GM19035 (cell line): ENCODE data around the gene SRPK2.

Source experiments
- ATAC-seq: cut with Tn5 transposase; IDR thresholded peaks from one replicate; pipeline ENCODE4 v1.9.1; 2021; ENCODE audit not compliant: unreplicated experiment

Gene SRPK2

DNA sequence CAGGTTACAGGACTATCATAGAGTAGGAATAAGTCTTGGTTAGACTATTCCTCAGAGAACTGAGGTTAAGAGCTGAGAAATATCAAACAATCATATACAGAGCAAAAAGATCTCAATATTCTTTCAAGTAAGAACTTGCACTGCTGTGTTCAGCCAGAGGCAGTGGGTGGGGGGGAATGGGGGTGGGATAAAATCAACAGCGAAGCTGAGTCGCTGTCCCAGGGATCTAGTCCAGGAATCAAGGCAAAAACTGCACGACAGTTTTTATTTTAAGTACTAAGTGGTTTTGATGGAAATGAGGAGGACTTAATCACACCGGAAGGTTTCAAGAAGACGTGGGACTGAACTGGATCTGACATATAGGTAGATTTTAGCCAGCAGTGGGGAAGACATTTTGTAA is 159.1 kb downstream of the SRPK2 start:
- ATAC-seq = no peak

- no peak for ATAC-seq
These were observed 160.2 kb downstream of the SRPK2 start for GRCh38 chr7:105228555-105228954.

- ATAC-seq = no peak
These were observed 161.3 kb downstream of the SRPK2 start for GRCh38 chr7:105227391-105227790.

GRCh38 chr7:105224884-105225651 is 163.7 kb downstream of the SRPK2 start:
- ATAC-seq = peak; percentile 79

- ATAC-seq = no peak
These were observed 165.8 kb downstream of the SRPK2 start for GRCh38 chr7:105222953-105223352.

DNA sequence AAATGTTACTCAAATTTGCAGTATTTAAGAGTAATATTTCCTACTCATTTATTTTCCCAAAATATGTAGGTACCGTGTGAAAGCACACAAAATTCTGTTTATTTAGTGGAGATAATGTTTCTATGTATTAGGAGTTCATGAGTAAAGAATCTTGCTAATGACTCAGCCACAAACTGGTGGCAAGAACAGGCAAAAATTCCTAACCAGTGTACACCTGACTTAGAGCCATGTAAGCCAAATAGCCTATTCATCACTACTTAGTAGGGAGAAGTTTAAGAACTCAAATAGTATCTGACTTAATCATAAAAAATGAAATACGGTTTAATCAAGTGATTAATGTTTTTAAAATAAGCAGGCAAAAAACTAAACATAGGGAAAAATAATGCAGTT is 169.0 kb downstream of the SRPK2 start:
- ATAC-seq = no peak

DNA sequence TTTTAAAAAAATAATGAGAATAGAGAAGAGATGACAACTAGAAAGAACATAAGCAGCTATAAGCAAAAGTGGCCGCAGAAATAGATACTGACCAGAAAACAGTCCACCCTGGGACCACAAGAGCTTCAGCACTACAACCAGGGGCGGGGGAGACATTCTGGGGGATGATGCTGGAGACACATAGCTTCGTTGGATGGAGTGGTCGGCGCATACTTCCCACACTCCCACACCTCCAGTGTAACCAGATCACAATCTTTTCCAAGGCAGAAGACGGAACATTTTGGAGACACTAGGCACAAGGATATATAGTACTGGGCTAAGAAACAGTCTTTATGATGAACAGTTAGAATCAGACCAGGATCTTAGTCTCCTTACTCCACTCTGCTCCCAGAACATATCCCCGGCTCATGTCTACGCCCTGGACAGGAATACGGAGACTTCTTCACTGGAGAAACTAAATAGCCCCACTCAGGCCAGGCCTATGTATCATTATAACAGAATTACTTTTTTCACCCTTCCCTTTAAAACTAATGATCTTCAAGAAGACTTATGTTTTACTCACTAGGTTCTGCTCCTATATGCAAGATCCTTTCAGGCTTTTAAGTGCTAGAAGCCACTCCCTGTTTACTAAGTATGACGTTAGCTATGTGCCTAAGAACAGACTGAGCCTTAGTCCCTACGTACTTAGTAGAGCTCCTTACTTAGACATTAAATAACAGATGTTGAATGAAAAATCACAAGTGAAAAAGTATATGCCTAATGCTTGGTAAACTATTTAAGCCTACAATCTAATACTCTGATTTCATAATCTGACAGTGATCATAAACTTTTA is 169.6 kb downstream of the SRPK2 start:
- ATAC-seq = no peak

- no peak for ATAC-seq
These were observed 170.5 kb downstream of the SRPK2 start for GRCh38 chr7:105218215-105218614.

- ATAC-seq = no peak
These were observed 171.9 kb downstream of the SRPK2 start for GRCh38 chr7:105216786-105217185.

GRCh38 chr7:105215821-105216220 is 172.9 kb downstream of the SRPK2 start:
- ATAC-seq = no peak

- ATAC-seq = no peak
These were observed 173.5 kb downstream of the SRPK2 start for GRCh38 chr7:105215182-105215581.

- no peak for ATAC-seq
These were observed 175.1 kb downstream of the SRPK2 start for GRCh38 chr7:105213611-105214010.

GRCh38 chr7:105212212-105212611 is 176.5 kb downstream of the SRPK2 start:
- no peak for ATAC-seq

DNA sequence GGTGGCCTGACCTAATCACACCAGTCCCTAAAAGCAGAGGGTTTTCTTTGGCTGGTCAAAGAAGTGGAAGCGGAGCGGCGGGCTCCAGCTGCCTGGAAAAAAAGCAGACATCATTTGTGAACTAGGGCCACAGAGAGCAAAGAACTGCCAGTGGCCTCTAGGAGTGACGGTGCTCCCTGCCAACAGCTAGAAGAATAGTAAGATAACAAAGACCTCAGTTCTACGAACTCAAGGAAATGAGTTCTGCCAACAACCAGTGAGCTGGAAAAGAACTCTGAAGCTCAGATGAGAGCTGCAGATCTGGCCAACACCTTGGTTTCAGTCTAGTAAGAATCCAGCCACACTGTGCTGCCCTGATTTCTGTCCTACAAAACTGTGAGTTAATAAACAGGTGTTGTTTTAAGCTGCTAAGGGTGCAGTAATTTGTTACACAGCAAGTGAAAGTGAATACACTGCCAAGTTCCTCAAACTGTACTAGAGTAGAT is 178.0 kb downstream of the SRPK2 start:
- peak; percentile 67 for ATAC-seq

DNA sequence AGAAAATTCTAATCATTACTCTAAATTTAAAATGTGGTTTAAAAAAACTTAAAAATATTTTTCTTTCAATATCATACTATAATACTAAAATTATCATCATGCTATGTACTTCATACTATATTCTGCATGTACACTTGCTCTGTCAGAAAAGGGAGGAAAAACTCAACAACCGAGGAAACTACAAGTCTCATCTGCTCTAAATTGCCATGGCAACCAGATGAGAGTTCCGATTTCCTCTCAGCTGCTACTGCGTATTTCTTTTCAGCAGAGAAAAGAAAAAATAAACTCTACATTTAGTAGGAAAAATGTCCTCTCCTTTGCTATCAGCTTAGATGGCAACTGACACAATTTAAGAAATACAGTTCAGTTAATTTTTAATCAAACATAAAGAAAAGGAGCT is 178.9 kb downstream of the SRPK2 start:
- ATAC-seq = no peak

DNA sequence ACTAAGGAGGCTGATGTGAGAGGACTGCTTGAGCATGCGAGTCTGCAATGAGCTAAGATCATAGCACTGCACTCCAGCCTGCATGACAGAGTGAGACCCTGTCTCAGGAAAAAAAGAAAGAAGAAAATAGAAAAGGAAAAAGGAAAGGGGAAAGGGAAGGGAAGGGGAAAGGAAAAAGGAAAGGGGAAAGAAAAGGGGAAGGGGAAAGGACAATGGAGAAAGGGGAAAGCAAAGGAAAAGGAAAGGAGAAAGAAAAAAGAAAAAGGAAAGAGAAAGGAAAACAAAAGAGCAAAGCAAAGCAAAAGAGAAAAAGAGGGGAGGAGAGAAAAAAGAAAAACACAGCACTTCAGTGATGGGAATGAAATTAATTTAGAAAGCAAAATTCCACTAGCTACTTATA is 179.3 kb downstream of the SRPK2 start:
- ATAC-seq = no peak

DNA sequence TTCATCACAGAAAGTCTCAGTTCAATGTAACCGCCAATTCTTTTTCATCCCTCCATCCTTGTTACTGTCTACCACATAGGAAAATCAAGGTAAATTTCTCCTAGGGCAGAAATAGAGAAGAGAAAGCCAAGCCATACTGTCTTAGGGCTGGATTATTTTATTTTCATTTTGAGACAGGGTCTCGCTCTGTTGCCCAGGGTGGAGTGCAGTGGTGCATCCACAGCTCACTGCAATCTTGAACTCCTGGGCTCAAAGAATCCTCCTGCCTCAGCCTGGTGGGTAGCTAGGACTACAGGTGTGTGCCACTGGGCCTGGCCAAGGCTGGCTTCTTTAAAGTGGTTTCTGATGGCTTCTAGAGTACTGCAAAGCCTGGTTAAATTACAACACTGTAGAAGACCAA is 181.7 kb downstream of the SRPK2 start:
- ATAC-seq = no peak

GRCh38 chr7:105205592-105206237 is 183.0 kb downstream of the SRPK2 start:
- no peak for ATAC-seq

DNA sequence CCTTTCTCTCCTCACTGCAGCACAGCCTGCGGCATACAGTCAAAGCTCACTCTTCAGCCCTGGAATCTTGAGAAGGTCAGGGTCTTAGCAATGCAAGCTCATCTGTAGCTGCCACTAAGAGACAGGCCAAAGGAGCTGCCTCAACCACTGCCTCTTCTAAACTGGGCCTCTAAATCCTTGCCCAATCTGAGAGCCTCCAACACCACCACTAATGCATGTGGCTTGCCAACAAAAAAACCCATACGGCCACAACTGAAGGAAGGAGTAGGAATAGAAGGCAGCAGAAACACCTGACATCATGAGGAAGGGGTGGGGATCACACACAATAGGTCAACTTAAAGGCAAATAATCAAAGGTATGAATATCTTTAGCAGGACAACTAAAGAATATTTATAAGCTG is 183.8 kb downstream of the SRPK2 start:
- no peak for ATAC-seq

GRCh38 chr7:105204520-105204919 is 184.2 kb downstream of the SRPK2 start:
- no peak for ATAC-seq

GRCh38 chr7:105202616-105203015 is 186.1 kb downstream of the SRPK2 start:
- no peak for ATAC-seq

DNA sequence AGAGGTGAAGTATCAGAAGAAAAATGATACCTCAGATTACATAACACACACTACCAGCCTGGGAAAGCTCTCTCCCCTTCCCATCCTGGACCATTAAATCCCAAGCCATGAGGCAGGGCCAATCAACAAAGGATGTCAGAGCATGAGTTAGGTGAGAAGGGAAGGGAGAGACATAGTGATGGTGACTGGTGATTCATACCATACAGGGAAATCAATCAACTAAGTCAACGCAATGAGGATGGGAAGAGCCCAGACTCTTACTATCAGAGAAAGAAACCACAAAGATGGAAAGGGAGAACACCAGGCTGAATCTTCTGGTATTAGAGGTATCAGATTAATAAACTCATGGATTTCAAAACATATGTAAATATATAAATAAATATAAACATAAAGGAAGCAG is 189.3 kb downstream of the SRPK2 start:
- ATAC-seq = no peak
